GM21786 (cell line): Measurements from ENCODE around the gene TRIM45.
"Not testable (repeated sequence)": the region's sequence is repeated elsewhere in the genome, so short reads cannot be mapped to it uniquely, and the experiment has no call there.

ENCODE experiments used
- ATAC-seq: cut with Tn5 transposase; IDR thresholded peaks from one replicate; pipeline ENCODE4 v1.9.1; 2021; ENCODE audit not compliant: unreplicated experiment

TRIM45 gene

DNA sequence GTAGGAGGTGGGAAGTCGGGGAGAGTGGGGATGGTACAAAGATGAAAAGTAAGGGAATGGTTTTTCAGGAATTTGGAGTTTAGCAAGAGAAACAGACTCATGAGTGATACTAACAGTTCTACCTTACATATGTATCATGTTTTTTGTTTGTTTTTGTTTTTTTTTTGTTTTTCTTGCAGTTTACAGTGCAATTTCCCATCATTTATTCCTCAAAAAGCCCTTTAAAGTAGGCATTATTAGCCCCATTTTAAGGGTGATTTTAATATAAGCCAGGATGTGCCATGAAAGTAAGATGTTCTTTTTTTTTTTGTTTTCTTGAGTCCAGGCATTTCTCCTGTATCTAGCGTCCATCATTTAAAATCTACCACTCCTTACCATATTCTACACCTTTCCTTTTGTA lies 13.8 kb upstream of the TRIM45 start:
- no peak for ATAC-seq

DNA sequence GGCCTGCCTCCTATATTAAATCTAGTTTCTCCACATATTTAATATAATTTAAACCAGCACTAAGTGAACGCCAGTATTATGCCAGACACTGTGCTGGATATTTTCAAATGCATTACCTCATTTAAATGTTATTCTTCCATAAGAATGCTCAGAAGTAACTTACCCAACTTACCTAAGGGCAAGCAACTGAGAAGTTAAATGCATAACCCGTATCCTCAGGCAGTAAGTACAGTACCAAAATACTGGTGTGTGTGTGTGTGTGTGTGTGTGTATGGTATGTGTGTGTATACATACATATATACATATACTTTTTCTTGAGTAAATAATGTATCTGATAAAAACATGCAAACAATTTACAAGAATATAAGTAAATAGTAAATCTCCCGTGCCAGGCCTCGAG lies 9.0 kb upstream of the TRIM45 start:
- no peak for ATAC-seq

DNA sequence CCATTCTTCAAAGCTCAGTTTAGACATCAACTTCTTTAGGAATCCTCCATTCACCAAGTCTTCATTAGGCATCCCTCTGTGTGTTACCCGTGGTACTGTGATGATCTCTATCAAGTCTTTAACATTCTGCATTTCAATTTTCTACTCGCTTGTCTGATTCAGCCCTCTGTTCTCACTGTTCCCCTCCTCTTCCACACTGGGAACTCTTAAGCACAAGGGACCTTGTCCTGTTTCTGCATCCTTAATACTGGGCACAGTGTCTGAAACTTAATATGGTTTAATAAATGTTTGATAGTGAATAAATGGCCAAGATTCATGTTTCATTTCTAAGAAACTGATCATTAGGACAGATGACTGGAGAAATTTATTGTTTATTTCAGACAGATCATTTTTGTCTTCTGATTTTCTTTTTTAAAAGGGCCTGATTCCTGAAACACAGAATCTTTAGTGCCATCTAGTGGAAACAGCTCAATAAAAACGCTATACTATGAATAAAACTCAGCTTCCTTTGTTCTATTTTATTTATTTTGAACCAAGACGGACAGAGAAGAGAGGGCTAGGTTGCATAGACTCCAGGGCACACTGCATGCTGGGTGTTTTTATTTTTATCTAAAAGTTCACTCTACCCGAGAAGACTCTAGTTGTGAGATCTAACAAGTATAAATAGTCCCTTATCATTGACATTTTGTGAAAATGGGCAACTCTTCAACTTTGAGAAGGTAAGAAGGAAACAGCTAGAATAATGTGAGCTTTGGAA lies 7.0 kb upstream of the TRIM45 start:
- ATAC-seq: no peak

DNA sequence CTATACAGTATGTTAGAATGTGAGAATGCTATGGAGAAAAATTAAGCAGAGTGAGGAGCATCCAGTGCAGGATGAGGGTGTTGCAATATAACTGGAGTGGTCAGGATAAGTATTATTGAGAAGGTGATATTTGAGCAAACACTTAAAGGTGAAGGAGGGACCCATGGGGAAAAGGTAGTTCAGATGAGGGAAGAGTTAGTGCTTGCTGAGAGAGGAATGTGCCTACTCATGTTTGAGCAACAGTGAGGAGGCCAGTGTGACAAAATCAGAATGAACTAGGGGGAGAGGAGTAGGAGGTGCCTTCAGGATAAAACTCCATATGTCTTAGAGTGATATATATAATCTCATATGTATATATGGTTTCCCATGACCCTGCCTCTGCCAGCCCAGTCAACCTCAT lies 6.2 kb upstream of the TRIM45 start:
- ATAC-seq: no peak

DNA sequence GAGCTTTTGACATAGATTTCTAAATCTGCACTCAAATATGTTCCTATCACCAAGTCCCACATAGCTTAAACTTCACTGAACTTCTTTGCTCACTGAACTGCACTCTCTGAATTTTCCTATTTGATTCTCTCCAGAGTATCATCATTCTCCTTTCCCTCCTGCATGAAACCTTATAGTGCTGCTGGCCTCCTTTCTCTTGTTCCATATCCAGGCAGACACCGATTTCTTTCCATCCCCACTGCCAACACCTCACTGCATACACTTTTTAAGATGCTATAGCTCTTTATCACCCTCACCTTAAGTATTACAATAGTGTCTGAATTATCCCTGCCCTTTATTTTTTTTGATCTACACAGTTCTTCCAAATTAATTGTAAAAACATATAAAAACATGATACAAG lies 3.1 kb upstream of the TRIM45 start:
- ATAC-seq: no peak

DNA sequence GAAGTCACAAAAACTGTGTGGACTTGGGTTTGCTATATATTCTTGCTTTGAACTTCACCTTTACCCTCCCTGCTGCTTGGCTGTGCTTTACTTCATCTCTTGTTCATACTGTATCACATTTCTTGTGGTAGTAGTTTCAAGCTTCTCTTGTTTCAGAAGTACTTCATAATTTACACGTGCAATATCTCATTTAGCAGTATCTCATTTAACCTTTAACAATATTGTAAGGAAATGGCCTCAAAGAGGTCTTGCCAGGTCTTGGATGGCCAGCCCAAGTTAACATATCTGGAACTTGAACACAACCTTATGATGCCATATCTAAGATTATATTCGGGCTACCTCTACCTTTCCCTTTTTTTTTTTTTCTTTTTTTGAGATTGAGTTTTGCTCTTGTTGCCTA lies 1.7 kb upstream of the TRIM45 start:
- no peak for ATAC-seq

DNA sequence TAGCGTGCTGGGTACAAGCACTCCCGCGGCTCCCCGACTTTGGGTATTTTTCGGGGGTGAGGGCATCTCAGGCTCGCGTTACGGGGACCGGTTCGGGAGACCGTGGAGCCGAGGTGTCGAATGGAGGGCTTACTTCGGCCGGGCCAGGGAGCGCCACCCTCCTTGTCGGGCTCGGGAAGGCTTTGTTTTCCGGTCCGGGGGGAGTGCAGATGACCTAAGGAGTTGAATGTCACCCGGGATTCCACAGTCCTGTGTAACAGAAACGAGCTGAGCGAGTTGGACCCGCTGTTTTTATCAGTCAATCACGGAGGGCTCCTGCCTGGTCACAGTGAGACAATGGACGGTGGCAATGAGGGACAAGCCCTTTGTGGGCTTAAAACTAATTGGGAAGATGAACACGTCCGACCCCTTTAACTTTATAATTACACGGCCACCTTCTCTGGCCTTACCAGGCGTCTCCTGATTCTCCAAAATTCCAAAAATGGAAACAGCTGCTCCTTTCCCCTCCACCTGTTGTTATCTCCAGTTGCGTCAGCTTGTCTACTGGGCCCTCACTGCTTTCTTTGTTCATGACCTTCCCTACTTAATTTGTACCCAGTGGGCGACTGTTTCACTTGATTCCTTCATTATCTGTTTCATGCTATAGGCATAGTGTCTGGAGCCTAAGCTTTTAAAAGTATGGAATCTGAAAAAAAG lies 929 bp upstream of the TRIM45 start:
- ATAC-seq: no peak

DNA sequence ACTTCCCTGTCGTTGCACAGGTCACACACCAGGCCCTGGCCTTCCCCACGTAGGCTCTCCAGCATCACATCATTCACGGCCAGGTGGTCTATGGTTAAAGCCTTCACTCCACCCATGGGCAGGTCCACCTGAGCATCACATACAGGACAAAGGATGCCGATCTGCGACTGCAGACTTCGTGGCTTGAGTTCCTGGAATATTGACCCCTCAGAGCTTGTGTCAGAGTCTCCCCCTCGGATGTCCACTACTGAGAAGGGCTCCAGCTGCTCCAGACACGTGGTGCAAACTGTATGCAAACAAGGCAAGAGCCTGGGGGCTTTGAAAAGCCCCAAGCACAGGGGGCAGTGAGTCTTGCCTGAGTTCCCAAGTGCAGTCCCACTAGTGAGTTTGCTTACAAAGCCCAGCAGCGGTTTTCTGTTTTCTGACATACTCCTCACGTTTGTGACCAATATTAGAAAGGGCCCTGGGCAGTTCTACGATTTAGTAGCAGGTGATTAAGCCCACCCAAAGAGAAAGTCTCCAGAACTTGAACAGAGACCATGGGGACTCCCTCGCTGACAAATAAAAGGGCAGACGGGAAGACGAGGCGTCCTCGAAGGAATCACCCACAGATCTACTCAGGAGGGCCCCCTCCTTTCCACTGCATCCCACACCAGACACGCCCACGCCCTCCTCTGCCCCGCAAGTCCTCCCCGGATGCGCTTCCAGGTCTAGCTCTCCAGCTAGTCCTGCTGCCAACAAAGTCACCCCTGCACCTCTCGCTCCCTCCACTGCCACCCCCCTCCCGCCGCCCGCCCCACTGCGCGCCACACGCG lies 568 bp downstream of the TRIM45 start:
- no peak for ATAC-seq

DNA sequence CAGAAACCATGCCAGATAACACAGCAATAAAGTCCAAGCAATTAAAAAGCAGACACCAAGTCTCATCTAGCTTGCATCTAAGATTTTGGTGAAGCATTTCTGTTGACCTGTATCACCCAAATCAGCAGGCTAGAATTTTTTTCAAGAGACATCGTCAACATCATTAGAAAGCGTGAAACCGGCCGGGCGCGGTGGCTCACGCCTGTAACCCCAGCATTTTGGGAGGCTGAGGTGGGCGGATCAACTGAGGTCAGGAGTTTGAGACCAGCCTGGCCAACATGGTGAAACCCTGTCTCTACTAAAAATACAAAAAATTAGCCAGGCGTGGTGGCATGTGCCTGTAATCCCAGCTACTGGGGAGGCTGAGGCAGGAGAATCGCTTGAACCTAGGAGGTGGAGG lies 2.4 kb downstream of the TRIM45 start:
- ATAC-seq: not testable (repeated sequence)

DNA sequence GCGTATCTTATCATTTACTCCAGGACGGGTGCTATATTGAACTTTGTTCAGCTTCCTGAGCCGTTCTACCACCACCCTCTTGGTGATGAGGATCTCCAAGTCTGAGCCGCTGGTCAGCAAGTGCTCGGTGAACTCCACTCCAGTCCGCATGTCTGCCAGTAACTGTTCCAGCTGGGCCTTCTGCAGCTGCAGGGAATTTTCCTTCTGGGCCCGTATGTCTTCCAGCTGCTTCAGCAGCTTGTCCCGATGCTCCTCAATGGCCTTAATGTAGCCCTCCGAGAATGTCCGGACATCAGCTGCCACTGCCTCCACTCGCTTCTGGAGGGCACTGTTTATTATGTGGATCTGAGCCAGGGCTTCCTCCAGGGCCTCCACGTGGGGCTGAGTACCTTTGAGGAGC lies 3.4 kb downstream of the TRIM45 start:
- no peak for ATAC-seq

DNA sequence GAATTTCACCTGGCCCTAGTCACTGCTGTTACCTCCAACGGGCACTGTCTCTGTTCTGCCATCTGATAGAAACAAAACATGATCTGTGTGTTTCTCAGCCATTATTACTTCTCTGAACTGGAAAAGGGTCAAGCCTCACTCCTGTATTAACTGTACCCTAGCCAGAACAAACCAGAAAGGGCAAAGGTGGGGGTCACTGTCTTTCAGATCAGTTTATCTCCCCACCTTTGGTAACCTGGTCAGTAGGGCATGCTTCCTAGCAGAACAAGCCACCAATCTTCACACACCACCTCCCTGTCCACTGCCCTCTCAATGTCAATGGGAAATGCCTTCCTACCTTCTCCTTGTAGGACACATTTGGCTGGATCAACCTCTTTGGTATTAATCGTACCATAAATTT lies 3.9 kb downstream of the TRIM45 start:
- no peak for ATAC-seq

DNA sequence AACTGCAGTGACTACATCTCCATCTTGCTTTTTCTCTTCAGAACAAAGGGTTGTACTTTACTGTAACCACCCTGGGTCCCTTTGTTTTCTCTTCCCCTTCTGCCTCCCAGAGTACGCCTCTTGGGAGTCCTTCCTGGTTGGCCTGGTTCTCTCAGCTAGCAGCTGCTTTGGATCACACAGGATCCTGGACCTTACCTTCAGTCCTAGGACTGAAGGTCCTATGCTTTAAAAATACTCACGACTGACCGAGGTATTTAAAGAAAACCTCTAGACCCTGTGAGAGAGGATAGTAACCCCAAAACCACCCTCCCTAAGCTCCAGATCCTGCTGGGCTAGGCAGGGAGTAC lies 4.8 kb downstream of the TRIM45 start:
- ATAC-seq: no peak

DNA sequence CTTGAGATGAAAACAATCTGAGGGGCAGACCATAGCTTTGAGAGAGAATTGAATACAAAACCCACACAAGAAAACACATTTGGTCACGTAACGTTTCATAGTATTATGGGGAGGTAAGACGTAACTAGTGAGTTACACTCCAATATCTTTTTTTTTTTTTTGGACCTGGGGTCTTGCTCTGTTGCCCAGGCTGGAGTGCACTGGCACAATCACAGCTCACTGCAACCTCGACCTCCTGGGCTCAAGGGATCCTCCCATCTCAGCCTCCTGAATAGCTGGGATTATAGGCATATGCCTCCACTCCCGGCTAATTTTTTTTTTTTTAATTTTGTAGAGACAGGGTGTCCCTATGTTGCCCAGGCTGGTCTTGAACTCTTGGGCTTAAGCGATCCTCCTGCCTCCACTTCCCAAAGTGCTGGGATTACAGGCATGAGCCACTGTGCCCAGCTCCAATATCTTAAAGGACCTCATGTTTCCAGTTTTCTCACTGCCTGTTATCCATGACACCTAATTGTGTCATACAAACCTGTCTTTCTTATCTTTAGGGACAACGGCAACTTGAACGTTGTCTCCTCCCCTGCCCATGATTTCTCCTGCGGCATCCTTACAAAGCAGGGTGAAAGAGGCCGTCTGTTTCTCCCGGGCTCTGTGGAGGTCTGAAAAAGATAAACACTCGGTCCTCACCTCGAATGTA lies 5.3 kb downstream of the TRIM45 start:
- no peak for ATAC-seq

DNA sequence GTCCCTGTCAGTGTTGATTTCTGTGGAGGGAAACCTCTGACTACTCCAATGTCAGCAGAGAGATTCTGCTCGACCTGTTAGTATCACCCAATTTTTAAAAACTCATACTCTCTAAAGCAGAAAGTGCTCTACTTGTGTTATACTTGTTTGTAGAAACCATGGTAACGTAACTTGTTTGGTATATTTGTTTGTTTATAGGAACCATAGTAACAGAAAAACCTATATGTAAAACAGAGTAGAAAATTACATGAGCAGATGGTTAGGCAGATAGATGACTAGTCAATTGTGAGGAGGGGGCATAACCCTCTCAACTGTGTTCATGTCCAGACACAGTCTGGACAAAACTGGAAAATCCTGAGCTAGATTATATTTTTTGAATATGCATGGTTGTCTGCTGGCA lies 6.7 kb downstream of the TRIM45 start:
- ATAC-seq: no peak

DNA sequence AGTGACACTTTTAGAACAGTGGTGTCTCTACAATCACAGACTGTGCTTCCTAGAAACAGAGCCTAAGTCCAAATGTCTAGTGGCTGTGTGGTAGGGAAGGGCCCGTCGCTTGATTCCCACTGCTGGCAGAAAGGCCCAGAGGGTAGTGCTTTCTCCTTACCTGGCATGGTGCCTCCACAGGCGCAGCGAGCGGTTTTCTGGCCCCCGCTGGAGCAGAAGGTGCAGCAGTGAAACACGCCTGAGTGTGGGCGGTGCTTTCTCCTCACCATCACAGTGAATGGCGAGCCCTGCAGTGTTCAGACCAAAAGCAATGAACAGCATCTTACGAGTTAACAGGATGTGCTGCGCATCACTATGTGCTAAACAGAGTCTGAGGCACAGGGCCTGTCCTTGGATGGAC lies 8.3 kb downstream of the TRIM45 start:
- ATAC-seq: no peak

DNA sequence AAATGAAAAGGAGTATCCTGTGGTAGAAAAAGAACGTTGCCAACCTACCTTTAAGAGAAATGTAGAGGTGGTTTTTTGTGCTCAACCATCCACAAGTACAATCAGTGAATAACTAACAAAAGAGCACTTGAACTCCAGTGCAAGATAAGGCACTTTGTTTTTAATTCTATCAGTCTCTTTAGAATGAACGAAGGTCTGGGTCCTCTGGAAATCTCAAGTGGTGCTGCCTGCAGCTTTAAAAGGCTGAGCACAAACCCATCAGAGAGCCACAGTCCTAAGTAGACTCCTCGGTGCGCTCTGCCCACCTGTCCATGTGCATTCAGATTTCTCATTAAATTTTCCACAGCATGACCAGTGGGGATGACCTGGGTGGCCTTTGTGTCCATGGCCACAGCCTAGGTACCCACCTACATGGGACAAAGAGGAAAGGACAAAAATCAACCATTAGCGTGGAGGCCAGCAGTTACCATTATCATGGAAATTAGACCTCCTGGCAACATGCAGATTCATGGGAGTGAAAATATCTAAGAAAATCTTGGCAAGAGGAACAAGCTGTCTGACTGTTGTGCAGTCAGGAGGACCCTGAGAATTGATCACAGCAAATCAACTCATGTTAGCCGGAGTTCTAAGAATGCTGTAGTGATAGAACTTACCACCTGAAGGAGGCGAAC lies 9.4 kb downstream of the TRIM45 start:
- no peak for ATAC-seq

DNA sequence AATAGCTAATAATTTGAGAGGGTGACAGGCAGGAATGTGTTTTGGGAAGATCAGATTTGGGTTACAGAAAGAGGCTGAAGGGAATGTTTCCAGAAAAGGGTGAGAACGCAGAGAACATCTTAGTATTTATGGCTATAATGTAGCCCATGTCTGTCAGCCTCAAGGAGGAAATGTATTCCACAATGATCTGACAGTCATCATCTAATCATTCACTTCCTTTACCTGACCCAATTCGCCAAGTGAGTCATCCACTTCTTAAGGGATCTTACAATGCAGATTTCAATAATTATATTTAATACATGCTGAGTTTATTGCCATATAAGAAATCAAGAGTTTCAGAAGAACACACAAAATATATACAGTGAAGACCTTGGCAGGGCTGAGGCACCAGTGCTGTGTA lies 10.8 kb downstream of the TRIM45 start:
- no peak for ATAC-seq

DNA sequence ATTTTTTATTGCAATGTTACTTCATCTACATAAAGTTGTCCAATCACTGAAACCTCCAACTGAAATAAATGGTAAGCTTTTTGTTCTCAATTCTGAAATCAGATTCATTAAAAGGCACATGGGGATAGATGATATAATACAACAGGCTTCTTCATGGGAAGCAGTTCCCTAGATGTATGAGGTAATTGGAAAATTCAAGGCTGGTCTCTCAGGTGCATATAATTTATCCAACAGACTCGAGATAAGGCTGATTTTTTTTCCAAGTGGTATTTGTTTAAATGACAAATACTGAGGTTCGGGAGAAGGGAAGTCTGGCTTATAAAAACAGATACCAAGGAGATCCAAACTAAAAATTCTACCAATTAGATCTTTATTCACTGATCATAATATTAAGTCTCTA lies 14.2 kb downstream of the TRIM45 start:
- ATAC-seq: no peak

DNA sequence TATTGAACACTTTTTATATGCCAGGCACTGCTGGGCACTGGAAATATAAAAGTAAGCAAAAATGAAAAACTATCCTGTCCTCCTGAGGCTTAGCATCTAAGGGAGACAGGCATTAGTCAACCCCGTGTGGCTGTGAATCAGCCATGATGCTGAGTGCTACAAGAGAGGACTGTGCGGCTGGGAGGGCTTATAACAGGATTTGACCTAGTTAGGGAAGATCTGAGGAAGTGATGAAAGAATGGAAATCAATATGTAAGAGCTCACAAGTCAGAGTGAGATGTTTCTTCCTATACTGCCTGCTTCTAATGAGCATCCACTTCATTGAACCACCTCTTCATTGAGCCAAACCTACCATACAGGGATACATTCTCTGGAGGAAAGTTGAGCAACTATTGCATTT lies 15.1 kb downstream of the TRIM45 start:
- ATAC-seq: no peak

DNA sequence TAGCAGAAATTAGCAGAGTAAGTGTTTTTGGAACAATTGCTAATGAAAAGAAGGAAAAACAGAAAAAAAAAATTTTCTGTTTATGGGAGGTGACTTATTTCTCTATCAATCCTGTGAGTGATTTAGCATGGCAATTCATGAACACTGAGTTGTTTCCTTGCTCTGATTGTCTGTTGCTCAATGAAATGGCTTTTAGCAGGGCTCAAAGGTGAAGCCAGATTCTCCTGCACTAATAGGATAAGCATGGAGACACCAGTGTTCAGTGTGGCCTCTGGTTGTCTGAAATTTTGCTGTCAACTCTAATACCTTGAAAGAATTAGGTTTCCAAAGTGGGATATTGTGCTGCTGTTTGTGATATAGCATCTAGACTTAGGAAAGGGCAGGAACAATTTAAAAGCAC lies 15.8 kb downstream of the TRIM45 start:
- no peak for ATAC-seq

DNA sequence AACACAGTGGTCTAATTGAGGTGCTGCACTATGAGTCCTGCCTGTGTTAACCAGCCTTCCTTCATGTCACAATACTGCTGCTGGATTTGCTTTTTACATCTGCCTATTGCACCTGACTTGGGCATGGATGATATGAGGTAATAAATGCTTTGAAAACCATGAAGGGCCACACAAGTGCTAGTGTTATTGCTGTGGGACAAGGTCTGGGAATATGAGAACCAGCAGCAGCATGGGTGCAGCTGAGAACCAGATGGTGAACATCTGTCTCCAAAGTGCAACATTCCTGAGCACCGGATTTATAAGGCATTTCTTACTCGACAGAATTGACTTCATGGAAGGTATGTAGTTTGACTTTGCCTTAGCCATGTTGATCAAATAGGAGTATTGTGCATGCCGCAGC lies 16.6 kb downstream of the TRIM45 start:
- ATAC-seq: no peak
